Measurements from ENCODE around the gene TASP1.

Gene TASP1

DNA sequence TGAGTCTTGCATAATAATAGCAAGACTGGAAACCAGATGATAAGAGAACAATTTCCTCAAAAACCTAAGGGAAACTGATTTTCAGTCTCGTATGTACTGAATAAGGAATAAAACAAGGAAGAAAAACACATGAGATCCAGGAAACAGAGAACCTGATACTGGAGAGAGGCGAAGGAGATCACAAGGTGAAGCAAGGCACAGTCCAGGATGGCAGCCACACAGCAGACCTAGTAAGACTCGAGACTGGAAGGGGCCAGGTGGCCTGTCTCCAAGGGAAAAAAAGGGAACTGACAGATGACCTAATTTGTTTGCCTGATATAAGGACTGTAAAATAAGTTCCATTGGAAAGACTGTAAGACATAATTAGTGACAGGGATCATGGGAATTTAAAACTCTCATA, 71.1 kb downstream of the TASP1 start:
- DNase-seq, result no peak

DNA sequence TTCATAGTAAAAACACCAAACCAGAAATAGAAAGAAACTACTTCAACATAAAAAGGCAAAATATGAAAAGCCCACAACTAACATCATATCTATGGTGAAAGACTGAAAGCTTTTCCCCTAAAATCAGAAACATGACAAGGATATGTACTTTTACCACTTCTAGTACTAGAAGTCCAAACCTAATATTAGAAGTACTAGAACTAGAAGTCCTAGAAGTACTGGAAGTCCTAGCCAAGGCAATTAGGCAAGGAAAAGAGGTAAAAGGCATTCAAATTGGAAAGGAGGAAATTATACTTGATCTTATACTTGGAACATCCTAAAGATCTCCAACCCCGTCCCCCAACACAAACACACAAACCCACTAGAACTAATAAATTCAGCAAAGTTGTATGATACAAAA, 74.9 kb downstream of the TASP1 start:
- DNase-seq, result no peak

DNA sequence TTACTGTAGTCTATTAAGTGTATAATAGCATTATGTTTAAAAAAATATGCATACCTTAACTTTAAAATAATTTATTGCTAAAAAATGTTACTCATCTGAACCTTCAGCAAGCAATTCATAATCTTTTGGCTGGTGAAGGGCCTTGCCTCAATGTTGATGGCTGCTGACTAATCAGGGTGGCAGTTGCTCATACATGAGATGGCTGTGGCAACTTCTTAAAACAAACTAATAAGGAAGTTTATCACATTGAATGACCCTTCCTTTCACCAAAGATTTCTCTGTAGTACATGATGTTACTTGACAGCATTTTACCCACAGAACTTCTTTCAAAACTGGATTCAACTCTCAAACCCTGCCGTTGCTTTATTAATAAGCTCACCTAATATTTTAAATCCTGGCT, 84.0 kb downstream of the TASP1 start:
- no peak for DNase-seq

DNA sequence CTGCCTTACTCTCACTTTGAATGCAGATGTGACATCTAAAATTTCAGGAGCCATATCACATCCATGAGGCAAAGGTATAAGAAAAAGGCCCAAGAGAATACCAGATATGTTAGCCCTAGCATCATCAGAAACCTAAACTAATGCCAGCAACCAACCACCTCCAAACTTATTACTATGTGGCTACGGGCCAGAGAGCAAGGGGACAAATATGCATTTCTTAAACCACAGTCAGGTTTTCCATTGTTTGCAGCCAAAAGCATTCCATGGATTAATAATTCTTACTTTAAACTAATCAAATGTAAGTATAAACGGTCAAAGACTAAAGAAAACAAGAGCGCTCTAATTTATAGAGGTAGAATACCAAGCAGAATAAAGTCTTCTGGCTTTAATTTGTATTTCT, 84.7 kb downstream of the TASP1 start:
- no peak for DNase-seq

DNA sequence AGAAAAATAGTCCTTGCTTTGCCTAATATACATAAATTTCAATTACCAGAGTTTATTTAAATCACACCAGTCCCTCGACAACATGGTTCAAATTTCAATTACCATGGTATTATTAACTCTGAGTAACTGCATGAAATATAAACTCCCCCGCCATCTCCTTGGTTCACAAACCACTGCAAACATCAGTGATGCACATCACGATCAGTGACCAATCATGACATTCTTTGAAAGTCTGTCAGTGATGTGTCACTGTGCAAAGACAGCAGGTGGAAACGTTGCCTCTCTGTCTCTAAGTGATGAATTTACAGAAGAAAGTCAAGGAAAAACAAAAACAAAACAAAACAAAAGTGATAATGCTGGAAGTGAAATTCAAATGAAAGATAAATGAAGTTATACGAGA, 86.7 kb downstream of the TASP1 start:
- DNase-seq, result no peak

DNA sequence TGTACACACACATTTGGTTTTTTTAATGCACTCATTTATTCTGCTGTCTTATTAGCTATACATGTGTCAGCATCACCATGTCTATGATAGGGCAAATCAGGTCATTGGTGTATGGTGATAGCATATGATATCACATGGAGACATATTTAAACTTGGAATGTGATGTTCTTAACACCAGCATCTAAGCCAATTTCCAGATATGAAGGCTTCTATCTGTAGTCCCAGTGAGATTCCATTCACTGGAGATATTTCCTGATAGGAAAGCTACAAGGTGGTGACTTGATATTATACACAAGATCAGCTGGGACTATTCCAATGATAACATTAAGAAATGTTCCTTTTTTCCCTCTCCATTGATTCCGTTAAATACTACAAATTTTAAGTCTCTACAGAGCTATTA, 89.3 kb downstream of the TASP1 start:
- no peak for DNase-seq

DNA sequence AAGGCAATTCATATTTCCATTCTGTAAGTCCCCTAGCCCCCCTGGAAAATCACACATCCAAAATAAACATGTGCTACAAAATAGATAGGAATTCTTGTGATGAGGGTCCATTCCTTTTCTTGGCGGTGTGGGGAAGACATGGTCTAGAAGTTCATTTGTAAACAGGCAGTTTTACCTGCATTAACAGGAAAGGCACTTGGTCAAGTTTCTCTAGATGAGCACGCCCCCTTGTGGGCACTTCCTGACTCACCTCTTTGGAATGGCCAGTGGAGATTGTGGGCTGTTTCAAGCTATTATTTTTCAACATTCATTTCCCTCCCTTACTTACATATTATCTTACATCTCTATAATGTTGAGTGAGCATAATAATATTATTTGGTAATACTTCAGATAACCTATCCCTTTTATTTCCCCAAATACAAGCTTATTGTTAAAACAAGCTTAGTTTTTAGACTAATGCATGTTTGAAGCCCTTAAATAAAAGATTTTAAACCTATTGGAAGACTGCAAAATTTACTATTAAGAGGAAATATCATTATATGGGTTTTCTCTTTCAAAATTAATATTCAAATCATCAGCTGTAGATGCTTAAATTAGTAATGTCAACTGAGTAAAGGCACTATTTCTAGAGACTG, 92.1 kb downstream of the TASP1 start:
- DNase-seq, result peak; percentile 56

DNA sequence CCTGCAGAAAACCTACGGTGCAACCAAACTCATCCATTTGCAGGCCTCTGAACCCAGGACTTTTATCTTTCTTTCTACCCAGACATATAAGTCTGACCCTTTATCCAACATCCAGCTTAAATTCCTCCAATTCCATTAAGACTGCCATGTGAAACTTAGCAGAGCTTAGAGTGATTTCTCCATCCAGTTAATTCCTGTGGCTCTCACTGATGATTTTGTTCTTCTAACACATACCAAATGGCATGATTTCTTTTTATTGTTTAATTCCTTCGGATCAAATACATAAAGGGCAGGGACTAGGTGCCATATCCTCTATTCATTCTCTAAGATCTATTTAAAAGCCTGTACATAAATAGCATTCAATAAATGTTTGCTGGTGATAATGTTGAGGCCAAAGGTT, 92.9 kb downstream of the TASP1 start:
- DNase-seq, result no peak

DNA sequence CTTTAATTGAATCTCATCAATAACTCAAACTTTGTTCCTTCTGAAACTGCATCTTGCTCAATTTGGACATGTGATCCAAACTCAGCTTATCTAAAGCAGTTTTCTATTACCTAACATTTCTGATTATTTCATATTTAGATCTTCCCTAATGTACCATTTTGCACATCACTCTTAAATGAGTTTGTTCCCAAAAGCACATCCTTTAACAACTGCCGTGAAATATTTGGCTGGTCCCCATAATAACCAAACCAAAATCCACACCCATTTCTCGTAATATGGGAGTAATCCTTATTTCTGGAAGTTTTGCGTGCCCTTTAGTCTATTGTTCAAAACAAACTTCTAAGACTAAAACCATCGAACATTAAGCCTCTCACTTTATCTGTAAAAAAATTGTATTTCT, 94.9 kb downstream of the TASP1 start:
- DNase-seq, result no peak

DNA sequence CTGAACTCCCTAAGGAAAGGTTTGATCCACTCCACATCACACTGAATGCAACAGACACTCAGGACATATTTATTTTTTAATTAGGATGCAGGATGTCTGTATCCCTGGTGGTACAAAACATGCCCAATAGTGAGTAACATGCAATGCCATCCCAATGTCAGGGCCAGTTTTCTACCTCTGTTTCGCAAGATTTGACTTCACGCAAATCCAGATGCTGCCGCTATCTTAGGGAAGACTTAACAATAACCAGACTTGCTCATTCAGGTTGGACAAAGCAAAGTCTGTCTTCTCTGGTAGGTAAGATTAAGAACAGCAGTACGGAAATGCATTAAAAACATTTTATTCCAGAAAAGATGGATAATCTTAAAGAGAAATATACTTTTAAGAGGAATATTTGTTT, 103.1 kb downstream of the TASP1 start:
- no peak for DNase-seq

DNA sequence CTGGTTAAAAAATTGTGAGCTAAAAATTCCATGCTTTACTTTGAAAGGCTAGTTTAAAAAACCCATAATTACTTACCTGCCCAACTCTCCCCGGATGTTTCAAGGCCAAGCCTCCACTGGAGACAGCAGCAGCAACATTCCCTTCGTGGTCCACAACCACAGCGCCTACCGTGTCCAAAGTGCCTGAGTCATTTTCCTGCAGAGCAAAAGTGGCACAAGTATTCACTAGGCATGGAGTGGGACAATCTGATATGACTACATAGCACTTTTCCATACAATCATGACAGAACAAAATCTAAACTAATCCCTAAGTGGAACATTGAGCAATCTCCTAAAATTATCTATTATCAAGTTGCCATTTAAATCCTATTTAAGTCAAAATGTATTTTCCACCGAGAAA, 104.8 kb downstream of the TASP1 start:
- no peak for DNase-seq

DNA sequence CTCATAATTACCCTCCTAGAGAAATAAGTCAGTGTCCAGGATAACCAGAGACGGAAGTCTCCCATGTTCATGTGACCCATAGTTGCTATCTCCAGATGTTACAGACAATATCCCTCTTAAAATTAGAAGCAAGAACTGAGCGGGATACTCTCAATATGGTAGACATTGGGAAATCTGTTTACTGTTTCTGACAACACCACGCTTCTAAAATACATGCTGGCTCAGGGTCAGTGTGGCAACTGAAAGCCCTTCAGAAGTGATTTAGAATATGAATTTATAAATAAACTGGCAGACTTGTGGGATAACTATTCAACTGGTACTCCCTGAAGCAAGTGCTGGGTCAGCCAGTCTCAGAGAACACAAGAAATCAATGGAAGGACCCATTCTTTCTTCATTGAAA, 108.6 kb downstream of the TASP1 start:
- DNase-seq, result no peak

DNA sequence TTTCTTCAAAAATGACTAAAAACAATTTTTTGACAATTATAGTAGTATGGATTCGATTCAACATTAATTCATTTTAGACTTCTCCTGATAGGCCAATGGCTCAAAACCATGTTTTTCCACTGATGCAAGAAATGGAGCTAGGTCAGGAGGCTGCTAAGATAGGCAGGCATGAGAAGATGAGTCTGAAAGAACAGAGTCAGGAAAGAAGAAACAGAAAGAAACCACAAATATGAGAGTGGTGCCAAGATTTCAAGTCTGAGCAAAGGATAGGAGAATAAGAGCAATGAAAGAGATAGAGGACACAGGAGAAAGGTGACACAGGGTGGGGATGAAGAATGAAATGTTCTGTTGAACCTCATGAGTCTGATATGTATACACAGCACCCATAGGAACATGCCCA, 112.2 kb downstream of the TASP1 start:
- no peak for DNase-seq

DNA sequence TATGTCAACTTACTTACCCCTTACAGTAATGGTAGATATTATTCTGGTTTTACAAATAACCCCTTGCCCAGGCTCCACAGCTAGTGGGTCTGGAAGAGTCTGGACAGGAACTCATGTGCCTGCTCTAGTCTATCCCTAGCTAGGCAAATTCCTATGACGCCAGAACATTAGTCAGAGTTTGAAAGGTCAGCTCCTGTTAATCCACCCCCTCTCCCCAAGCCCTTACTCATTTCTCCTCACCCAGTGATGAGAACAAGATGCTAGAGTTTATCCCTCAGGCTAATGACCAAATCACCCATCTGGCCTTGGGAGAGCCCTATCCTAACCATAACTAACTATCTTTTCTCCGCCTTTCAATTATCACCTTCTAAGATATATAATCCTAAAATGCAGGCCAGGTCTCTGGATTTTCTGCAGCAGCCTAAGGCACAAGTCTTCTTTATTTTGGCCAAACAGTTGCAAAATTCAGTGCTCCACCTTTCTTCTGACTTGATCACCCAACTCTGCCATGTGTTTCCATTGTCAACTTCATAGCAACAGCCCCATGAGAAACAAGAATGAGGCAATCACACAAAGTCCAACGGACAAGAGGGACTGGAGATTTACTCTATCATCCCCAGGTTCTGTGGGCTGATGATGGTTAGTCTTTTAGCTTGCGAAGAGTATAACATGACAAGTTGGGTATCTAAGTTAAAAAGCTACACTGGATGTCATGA, 113.3 kb downstream of the TASP1 start:
- DNase-seq, result no peak

DNA sequence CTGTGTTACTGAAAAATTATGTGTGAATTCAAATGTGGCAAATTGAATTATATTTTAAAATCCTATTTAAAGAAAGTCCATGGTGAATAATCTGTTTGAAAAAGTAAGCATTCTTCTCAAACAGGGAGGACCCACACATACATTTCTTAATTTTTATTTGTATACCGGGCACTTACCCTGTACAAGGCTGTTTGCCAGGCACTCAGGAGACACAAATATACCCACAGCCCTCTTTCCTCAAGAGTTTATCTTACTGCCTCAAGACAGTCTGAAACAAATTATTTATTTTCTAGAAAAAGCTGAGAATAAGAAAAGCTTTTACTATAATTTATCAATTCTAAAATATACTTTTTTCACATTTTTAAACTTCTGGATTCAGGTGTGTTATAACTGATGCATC, 114.4 kb downstream of the TASP1 start:
- no peak for DNase-seq

DNA sequence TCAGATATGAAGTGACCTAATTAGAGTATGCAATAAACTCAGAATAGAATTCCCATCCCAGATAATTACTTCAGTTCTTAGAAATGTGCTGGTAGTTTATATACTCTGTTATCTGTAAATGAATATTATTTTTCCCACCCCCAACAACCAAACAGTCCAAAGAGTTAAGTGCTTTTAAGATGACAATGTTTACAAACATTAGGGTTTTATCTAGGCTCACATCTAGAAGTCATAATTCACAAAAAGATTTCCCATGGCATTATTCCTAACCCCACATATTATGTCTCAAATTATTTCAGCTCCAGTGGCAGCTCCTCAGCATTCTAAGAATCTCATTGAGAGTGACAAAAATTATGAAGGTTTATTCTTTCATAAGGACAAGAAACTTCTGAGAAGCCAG, 120.9 kb downstream of the TASP1 start:
- no peak for DNase-seq

DNA sequence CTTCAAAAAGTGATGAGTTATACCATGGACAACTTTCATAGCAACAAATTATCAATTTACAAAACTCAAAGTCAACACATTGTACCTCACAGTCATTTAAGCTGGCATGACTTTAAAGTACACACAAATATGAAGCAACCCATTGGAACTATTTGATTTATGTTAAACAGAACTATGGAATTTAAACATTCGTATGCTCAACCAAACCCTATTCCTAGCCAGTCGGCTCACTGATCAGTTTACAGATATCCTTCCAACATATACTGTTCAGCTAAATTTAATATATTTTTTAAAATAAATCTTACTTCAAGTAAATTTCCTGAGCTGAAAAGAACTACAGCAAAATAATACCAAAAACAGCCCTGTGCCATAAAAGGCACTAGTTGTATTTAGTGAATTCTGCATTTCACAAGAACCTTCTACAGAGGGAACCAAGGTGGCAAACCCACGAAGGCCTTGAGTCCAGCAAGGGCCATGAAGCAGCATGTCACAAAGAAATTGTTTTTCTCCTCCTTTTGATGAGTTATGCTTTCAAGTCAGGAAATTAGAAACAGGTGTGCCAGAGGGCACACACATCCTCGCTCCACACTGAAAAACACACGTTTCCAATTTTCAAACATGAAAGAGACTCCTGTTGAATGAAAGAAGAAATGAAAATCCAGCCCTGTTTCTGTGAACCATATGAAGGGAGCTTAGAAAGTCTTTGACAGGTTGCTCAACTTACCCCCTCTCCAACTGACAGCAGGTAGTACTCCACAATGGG, 122.8 kb downstream of the TASP1 start:
- no peak for DNase-seq

DNA sequence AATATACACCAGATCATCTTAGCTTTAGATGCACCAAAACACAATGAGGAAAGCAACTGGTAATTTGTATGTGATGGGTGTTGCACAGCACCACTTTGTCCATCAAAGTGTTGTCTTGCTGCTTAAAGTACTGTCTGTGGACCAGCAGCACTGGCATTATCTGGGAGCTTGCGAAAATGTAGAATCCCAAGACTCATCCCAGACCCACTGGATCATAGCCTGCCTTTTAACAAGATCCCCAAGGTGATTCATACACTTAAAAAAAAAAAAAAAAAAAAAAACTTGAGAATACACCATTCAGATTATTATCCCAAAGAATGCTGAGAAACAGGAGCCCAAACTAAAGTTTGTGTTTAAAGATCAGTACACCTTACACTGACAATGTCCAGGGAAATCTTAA, 123.4 kb downstream of the TASP1 start:
- no peak for DNase-seq

DNA sequence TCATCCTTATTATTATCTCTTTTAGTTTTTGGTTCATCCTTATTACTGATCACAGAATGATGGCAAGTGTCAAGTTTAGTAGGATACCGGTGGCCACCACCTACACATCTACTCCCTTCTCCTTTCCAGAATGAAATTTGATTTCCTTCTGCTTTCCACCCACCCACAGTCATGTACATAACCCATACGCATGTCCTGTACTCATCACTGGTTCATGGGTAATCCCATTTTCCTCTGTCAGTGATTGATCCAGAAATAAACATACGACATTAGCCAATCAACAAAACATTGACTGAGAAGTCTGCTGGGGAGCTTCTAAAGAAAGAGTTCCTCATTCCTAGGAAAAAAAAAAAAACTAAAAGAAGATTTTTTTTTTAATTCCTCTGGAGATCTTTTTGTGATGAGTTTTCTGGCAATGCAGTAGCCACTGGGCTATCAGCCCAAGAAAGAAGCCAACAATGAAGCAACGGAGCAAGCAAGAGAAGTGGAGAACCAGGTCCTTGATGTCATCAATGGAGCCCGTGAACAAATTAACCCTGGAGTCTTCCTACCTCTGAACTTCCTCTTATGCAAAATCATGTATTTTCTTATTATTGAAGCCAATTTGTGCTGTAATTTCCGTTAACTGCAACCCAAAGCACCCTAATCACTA, 127.8 kb downstream of the TASP1 start:
- no peak for DNase-seq

DNA sequence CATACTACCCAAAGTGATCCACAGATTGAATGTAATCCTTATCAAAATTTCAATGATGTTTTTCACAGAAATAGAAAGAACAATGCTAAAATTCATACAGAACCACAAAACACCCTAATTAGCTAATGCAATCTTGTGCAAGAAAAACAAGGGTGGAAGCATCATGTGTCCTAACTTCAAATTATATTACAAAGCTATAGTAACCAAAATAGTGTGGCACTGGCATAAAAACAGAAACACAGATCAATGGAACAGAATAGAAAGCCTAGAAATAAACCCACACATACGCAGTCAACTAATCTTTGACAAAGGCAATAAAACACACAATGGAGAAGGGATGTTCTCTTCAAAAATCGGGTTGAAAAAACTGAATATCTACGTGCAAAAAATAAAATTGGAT, 131.1 kb downstream of the TASP1 start:
- DNase-seq, result no peak

DNA sequence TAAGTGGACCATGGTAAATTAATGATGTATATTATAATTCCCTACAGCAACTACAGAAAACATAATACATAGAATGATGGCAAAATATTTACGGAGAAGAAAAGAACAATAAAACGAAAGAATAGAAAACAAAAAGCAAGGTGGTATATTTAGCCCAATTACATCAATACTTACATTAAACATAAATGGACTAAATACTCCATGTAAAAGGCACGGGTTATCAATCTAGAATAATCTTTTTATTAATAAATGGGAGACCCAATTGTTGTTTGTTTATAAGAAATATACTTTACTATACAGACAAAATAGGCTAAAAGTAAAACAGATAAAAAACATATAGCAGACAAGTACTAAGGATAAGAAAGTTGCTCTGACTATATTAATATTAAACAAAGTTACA, 137.2 kb downstream of the TASP1 start:
- no peak for DNase-seq

DNA sequence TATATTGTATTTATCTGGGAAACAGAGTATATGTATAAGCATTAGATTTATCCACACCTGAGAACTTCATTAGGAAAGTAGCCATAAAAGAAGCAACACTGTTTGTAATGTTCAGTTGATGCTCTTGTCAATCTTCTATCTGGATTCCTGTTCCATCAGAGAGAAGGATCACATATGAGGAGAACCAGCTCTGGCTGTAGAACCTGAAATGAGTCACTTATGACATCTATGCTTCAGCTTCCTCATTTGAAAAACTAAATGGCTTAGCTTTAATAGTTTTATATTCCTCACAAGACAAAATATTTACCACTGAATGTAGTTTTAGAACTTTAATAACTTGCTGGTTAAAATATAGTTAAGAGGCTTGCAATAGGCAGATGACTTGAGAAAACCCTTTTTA, 144.7 kb downstream of the TASP1 start:
- DNase-seq, result no peak

DNA sequence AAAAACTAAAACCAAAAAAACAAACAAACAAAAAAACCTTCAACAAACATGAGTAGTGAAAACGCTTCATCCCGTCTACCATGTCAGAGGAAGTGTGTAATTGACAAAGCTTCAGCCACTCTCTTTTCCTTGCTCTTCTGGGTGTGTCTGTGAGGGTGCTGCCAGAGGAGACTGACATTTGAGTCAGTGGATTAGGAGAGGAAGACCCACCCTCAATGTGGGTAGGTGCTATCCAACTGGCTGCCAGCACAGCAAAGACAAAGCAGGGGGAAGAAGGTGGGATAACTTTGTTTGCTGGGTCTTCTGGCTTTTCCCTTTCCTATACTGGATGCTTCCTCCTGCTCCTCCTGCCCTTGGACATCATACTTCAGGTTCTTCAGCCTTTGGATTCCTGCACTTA, 145.6 kb downstream of the TASP1 start:
- DNase-seq, result no peak

DNA sequence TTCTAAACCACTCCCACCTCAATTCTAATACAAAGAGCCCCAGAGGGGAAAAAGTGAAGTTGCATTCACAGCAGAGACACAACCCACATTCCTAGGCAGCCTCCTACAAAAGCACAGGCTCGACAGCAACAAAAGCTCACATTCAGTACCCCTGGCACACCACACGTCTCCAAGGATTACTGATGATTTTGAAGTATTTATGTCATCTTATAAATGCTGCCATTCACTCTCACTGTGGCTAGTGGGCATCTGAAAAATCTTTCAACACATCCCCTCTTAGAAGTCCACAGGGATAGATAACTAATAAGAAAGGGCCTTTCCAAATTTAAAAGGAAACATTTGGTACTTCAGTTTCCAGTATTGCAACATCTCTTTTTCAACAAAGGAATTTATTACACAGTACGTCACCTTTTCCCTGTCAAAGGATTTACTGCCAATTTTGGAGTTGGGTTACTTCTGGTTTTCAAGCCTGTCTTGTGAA, 146.7 kb downstream of the TASP1 start:
- DNase-seq, result no peak

All from activated T-cell treated with anti-CD3 and anti-CD28 coated beads for 4 hours (primary cell).